T-helper 17 cell (primary cell): ENCODE results near the gene CFAP74. TPM values are rescaled to one million over a fixed set of nuclear protein-coding genes. Genes with fewer than 3 reads are reported as not detected.
A peak's percentile ranks its signal among the peaks of the same experiment; 100 is the strongest.

ENCODE experiments used
- ATAC-seq: fragments of 150-1000 bp; cut with Tn5 transposase; 2 replicates; pipeline ENCODE4 v1.10.0; 2021; ENCODE audit warnings: mild to moderate bottlenecking, moderate library complexity
- DNase-seq, 3 donors: peaks; one replicate each; pipeline versions ENCODE4 v3.0.0 to v3.0.0-alpha.2; 2020 to 2021
- H3K9me3 ChIP-seq: one replicate; pipeline ENCODE4 v1.7.0; 2013; ENCODE audit warnings: low read length, mild to moderate bottlenecking; ENCODE audit not compliant: control insufficient read depth, poor library complexity, severe bottlenecking
- H3K27ac Mint-ChIP-seq: one replicate; pipeline ENCODE4 v1.8.0; 2022; ENCODE audit warnings: mild to moderate bottlenecking, moderate library complexity, mixed read lengths
- H3K27me3 Mint-ChIP-seq: one replicate; pipeline ENCODE4 v1.8.0; 2022; ENCODE audit warnings: mixed read lengths
- H3K36me3 Mint-ChIP-seq: one replicate; pipeline ENCODE4 v1.8.0; 2022; ENCODE audit warnings: low read depth, mixed read lengths
- H3K4me1 Mint-ChIP-seq: one replicate; pipeline ENCODE4 v1.8.0; 2022; ENCODE audit warnings: mild to moderate bottlenecking, mixed read lengths
- H3K4me3 Mint-ChIP-seq: one replicate; pipeline ENCODE4 v1.8.0; 2022; ENCODE audit warnings: mild to moderate bottlenecking, moderate library complexity, mixed read lengths
- total RNA-seq, 4 donors: library from RNA in 2 of 4; stranded (reverse) in 2 of 4; gene quantifications; one replicate each; pipeline ENCODE4 v1.2.3 and lab custom pipeline; 2022 to 2026

Gene CFAP74
- total RNA-seq, 2 donors from 2014 or later, result not detected

GRCh38 chr1:1959840-1960479 is 43.6 kb downstream of the CFAP74 start:
- H3K27me3 Mint-ChIP-seq, result peaks cover 45% of the 10 kb centered on the region
- H3K36me3 Mint-ChIP-seq, result peaks cover 4% of the 10 kb centered on the region
- peak; percentile 60 for ATAC-seq
- H3K9me3 ChIP-seq, result no peaks in the 10 kb centered on the region
- no peak overlapping the region for H3K27ac Mint-ChIP-seq
- peaks cover 2% of the 10 kb centered on the region for H3K4me1 Mint-ChIP-seq
- peak; percentile 23 to 53 (median 28) for DNase-seq
- H3K4me3 Mint-ChIP-seq, result no peak overlapping the region

- H3K4me3 Mint-ChIP-seq, result no peak overlapping the region
- no peak for DNase-seq
- H3K4me1 Mint-ChIP-seq, result peaks cover 2% of the 10 kb centered on the region
- H3K36me3 Mint-ChIP-seq, result peaks cover 4% of the 10 kb centered on the region
- no peak for ATAC-seq
- H3K27me3 Mint-ChIP-seq, result peaks cover 45% of the 10 kb centered on the region
- H3K9me3 ChIP-seq, result no peaks in the 10 kb centered on the region
- no peak overlapping the region for H3K27ac Mint-ChIP-seq
Observed at GRCh38 chr1:1959459-1959839, 44.1 kb downstream of the CFAP74 start.

GRCh38 chr1:1958071-1958541 is 45.5 kb downstream of the CFAP74 start:
- DNase-seq (no peak), ATAC-seq (no peak)
- Mint-ChIP-seq H3K36me3 (peaks cover 4% of the 10 kb centered on the region), H3K4me1 (peaks cover 5% of the 10 kb centered on the region), H3K27me3 (peaks cover 46% of the 10 kb centered on the region), H3K4me3 (no peak overlapping the region), H3K27ac (no peak overlapping the region)
- no peaks in the 10 kb centered on the region for H3K9me3 ChIP-seq

- no peak overlapping the region for H3K4me3 Mint-ChIP-seq
Observed at GRCh38 chr1:1957533-1957961, 46.0 kb downstream of the CFAP74 start.

GRCh38 chr1:1956586-1957532 is 46.7 kb downstream of the CFAP74 start:
- peaks cover 43% of the 10 kb centered on the region for H3K27me3 Mint-ChIP-seq
- H3K4me1 Mint-ChIP-seq, result peaks cover 5% of the 10 kb centered on the region
- ATAC-seq, result no peak

More at GRCh38 chr1:1957533-1957961, 46.0 kb downstream of the CFAP74 start:
- Mint-ChIP-seq H3K4me1 (peaks cover 5% of the 10 kb centered on the region), H3K27ac (no peak overlapping the region), H3K27me3 (peaks cover 44% of the 10 kb centered on the region), H3K36me3 (peaks cover 4% of the 10 kb centered on the region)
- ATAC-seq, result no peak
- no peak for DNase-seq
- no peaks in the 10 kb centered on the region for H3K9me3 ChIP-seq

GRCh38 chr1:1956101-1956500 is 47.5 kb downstream of the CFAP74 start:
- peaks cover 5% of the 10 kb centered on the region for H3K4me1 Mint-ChIP-seq

More at GRCh38 chr1:1956586-1957532, 46.7 kb downstream of the CFAP74 start:
- H3K27ac Mint-ChIP-seq, result peak overlapping the region; percentile 32
- DNase-seq, result no peak
- H3K4me3 Mint-ChIP-seq, result no peak overlapping the region
- peaks cover 6% of the 10 kb centered on the region for H3K36me3 Mint-ChIP-seq
- H3K9me3 ChIP-seq, result no peaks in the 10 kb centered on the region

GRCh38 chr1:1955621-1956094 is 47.9 kb downstream of the CFAP74 start:
- Mint-ChIP-seq H3K36me3 (peaks cover 2% of the 10 kb centered on the region), H3K4me1 (peaks cover 2% of the 10 kb centered on the region), H3K4me3 (no peak overlapping the region), H3K27ac (peak overlapping the region; percentile 32), H3K27me3 (peaks cover 33% of the 10 kb centered on the region)
- H3K9me3 ChIP-seq, result no peaks in the 10 kb centered on the region
- ATAC-seq (no peak), DNase-seq (no peak)

More at GRCh38 chr1:1956101-1956500, 47.5 kb downstream of the CFAP74 start:
- H3K9me3 ChIP-seq, result no peaks in the 10 kb centered on the region
- peak in 1 of 3 donors; percentile 6 for DNase-seq
- no peak overlapping the region for H3K4me3 Mint-ChIP-seq
- H3K27me3 Mint-ChIP-seq, result peaks cover 36% of the 10 kb centered on the region
- peak overlapping the region; percentile 32 for H3K27ac Mint-ChIP-seq
- no peak for ATAC-seq
- peaks cover 6% of the 10 kb centered on the region for H3K36me3 Mint-ChIP-seq

GRCh38 chr1:1954831-1955441 is 48.6 kb downstream of the CFAP74 start:
- ATAC-seq (no peak), DNase-seq (no peak)
- H3K4me3 Mint-ChIP-seq, result no peak overlapping the region
- H3K4me1 Mint-ChIP-seq, result peaks cover 2% of the 10 kb centered on the region
- peaks cover 33% of the 10 kb centered on the region for H3K27me3 Mint-ChIP-seq
- H3K9me3 ChIP-seq, result no peaks in the 10 kb centered on the region
- H3K36me3 Mint-ChIP-seq, result peaks cover 2% of the 10 kb centered on the region
- H3K27ac Mint-ChIP-seq, result no peak overlapping the region

- Mint-ChIP-seq H3K4me1 (peaks cover 2% of the 10 kb centered on the region), H3K4me3 (no peak overlapping the region), H3K27ac (no peak overlapping the region), H3K36me3 (peaks cover 2% of the 10 kb centered on the region), H3K27me3 (peaks cover 30% of the 10 kb centered on the region)
- no peaks in the 10 kb centered on the region for H3K9me3 ChIP-seq
- no peak for ATAC-seq
- no peak for DNase-seq
Observed at GRCh38 chr1:1954015-1954414, 49.6 kb downstream of the CFAP74 start.

- Mint-ChIP-seq H3K4me3 (no peak overlapping the region), H3K27me3 (peaks cover 27% of the 10 kb centered on the region), H3K36me3 (peaks cover 2% of the 10 kb centered on the region), H3K27ac (no peak overlapping the region), H3K4me1 (peaks cover 2% of the 10 kb centered on the region)
- H3K9me3 ChIP-seq, result no peaks in the 10 kb centered on the region
- DNase-seq, result no peak
- no peak for ATAC-seq
Observed at GRCh38 chr1:1950940-1951339, 52.6 kb downstream of the CFAP74 start.

- Mint-ChIP-seq H3K27ac (no peak overlapping the region), H3K36me3 (peaks cover 2% of the 10 kb centered on the region), H3K4me3 (no peak overlapping the region), H3K27me3 (peaks cover 28% of the 10 kb centered on the region), H3K4me1 (peaks cover 6% of the 10 kb centered on the region)
- DNase-seq (no peak), ATAC-seq (no peak)
- no peaks in the 10 kb centered on the region for H3K9me3 ChIP-seq
Observed at GRCh38 chr1:1948783-1949182, 54.8 kb downstream of the CFAP74 start.

- Mint-ChIP-seq H3K4me3 (no peak overlapping the region), H3K4me1 (peaks cover 4% of the 10 kb centered on the region), H3K27me3 (peaks cover 23% of the 10 kb centered on the region), H3K36me3 (peaks cover 2% of the 10 kb centered on the region), H3K27ac (no peak overlapping the region)
- no peak for ATAC-seq
- DNase-seq, result peak in 1 of 3 donors; percentile 7
- H3K9me3 ChIP-seq, result no peaks in the 10 kb centered on the region
Observed at GRCh38 chr1:1947493-1947892, 56.1 kb downstream of the CFAP74 start.

- DNase-seq, result no peak
- H3K27me3 Mint-ChIP-seq, result peaks cover 18% of the 10 kb centered on the region
- no peaks in the 10 kb centered on the region for H3K9me3 ChIP-seq
- H3K4me1 Mint-ChIP-seq, result peaks cover 4% of the 10 kb centered on the region
- H3K4me3 Mint-ChIP-seq, result no peak overlapping the region
- no peak for ATAC-seq
- H3K27ac Mint-ChIP-seq, result no peak overlapping the region
- H3K36me3 Mint-ChIP-seq, result no peaks in the 10 kb centered on the region
Observed at GRCh38 chr1:1946540-1946939, 57.0 kb downstream of the CFAP74 start.
